ENCODE data around the gene GRK1.

Gene GRK1

DNA sequence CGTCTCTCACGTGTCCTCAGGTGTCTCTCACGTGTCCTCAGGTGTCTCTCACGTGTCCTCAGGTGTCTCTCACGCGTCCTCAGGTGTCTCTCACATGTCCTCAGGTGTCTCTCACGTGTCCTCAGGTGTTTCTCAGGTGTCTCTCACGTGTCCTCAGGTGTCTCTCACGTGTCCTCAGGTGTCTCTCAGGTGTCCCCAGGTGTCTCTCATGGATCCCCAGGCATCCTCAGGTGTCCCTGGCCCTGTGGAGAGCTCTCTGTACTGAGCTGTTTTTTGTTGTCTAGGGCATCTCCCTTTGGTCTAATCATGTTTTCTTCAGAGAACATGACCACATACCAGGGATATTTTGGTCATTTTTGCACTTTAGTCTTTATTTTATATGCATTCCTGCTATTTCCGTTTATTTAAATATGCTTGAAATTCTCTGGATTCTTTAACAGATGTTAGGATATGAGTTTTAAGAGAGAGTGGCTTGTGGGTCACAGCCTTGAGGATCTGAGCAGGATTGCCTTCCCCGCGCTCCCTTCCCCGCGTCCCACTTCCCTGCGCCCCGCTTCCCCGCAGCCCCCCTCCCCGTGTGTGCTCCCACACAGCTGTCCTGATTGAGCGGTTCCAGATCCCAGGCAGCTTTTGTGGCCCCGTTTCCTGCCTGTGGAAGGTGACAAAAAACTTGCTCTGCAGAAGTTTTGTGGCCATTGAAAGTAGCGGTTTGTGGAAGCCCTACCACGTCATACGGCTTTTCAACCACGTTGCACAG lies 40.9 kb upstream of the GRK1 start:
- DNase-seq: no peak
- Mint-ChIP-seq H3K36me3 (ENCODE audit: low read depth) (peaks cover 80% of the 10 kb centered on the region), H3K9me3 (peaks cover 25% of the 10 kb centered on the region), H3K4me3 (no peak overlapping the region), H3K27me3 (ENCODE audit: low read depth, poor library complexity) (peaks cover 3% of the 10 kb centered on the region), H3K4me1 (peaks cover 16% of the 10 kb centered on the region), H3K27ac (no peak overlapping the region)
- TF ChIP-seq, protein P1, sequence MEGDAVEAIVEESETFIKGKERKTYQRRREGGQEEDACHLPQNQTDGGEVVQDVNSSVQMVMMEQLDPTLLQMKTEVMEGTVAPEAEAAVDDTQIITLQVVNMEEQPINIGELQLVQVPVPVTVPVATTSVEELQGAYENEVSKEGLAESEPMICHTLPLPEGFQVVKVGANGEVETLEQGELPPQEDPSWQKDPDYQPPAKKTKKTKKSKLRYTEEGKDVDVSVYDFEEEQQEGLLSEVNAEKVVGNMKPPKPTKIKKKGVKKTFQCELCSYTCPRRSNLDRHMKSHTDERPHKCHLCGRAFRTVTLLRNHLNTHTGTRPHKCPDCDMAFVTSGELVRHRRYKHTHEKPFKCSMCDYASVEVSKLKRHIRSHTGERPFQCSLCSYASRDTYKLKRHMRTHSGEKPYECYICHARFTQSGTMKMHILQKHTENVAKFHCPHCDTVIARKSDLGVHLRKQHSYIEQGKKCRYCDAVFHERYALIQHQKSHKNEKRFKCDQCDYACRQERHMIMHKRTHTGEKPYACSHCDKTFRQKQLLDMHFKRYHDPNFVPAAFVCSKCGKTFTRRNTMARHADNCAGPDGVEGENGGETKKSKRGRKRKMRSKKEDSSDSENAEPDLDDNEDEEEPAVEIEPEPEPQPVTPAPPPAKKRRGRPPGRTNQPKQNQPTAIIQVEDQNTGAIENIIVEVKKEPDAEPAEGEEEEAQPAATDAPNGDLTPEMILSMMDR (IDR thresholded peaks at IDR 0.05): no peak

DNA sequence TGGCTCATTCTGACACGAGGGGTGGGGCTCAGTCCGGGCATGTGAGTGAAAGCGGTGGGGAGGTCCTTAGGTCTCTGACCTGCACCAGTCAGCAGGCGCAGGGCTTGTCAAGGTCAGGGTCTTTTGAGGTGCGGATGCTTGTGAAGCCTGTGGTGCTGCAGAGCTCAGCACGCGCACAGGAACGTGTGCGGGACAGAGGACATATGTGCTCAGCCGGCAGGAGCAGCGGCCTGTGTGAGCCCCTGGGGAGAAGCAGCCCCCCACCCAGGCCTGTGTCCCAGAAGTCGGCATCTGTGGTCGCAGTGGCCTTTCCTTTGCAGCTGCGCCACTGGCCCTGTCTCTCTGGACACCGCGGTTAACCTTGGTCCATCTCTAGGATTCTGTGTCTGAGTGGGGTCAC lies 39.9 kb upstream of the GRK1 start:
- DNase-seq: no peak
- peak overlapping the region; percentile 95 for H3K27ac Mint-ChIP-seq
- peaks cover 3% of the 10 kb centered on the region for H3K27me3 Mint-ChIP-seq (ENCODE audit: low read depth, poor library complexity)
- H3K9me3 Mint-ChIP-seq: peaks cover 20% of the 10 kb centered on the region
- H3K4me3 Mint-ChIP-seq: no peak overlapping the region
- TF ChIP-seq, protein P1 (IDR thresholded peaks at IDR 0.05): no peak
- peaks cover 80% of the 10 kb centered on the region for H3K36me3 Mint-ChIP-seq (ENCODE audit: low read depth)
- peaks cover 19% of the 10 kb centered on the region for H3K4me1 Mint-ChIP-seq

DNA sequence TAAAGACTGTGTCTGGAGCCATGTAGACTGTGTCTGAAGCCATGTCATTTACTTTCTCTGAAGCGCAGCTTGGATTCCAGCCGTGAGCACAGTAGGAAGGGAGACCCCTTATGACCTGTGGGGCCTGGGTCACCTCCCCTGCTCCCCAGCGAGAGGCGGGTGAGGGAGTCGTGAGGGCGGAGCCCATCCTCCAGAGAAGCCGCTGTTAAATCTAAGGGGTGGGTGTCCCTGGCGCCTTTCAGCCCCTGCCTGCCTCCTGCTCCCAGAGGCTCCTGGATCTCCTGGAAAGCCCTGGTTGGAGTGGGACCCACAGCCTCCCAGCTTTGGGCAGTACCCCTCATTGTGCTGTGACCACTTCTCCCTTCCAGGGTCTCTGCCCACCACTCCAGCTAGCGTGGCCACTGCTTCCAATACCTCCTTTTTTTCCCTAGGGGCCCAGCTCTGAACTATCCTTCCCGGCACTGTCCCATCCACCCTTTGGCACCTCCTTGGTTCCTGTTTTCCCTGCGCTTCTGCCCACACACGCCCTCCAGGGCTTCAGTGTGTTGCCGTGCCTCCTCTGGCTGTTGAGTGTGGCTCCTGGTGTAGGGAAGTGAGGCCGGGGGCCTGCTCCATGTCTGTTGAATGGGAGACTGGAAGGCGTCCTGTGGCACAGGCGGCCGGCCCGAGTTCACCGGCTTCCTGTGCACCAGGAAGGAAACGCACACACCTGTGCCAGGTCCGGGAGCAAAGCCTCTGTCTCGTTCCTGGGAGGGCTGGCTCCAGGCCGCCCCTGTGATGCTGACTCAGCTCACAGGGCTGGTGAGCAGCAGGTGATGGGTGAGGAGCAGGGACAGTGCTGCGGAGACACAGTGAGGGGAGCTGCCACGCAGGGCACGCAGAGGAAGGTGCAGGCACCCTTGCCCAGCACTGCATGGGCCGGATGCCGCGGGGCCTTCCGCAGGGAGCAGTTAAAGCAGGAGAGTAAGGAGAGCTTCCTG lies 38.4 kb upstream of the GRK1 start:
- Mint-ChIP-seq H3K27ac (peak overlapping the region; percentile 95), H3K27me3 (ENCODE audit: low read depth, poor library complexity) (peaks cover 3% of the 10 kb centered on the region), H3K4me3 (no peak overlapping the region), H3K4me1 (peaks cover 19% of the 10 kb centered on the region), H3K9me3 (peaks cover 8% of the 10 kb centered on the region), H3K36me3 (ENCODE audit: low read depth) (peaks cover 73% of the 10 kb centered on the region)
- DNase-seq: no peak
- TF ChIP-seq, protein P1 (IDR thresholded peaks at IDR 0.05): no peak

DNA sequence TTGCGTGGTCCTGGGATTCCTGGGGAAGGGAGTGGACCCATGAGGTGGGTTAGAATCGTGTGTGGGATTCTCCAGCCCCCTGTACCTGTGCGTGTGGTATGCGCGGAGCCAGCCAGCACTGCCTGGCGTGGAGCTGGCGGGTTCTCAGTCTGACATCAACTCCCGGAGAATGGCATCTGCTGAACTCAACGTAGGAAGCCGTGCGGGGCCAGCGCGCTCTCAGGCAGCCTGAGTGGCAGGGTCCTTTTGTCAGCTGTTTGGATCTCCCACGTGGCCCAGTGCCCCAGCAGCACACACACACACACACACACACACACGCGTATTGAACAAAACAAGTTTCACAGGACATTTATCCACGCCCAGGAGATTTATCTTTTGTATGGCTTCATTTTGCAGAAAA lies 37.2 kb upstream of the GRK1 start:
- Mint-ChIP-seq H3K27ac (peak overlapping the region; percentile 74), H3K9me3 (peaks cover 3% of the 10 kb centered on the region), H3K36me3 (ENCODE audit: low read depth) (peaks cover 73% of the 10 kb centered on the region), H3K27me3 (ENCODE audit: low read depth, poor library complexity) (peaks cover 2% of the 10 kb centered on the region), H3K4me1 (peaks cover 19% of the 10 kb centered on the region), H3K4me3 (no peak overlapping the region)
- no peak for DNase-seq
- TF ChIP-seq, protein P1 (IDR thresholded peaks at IDR 0.05): no peak

DNA sequence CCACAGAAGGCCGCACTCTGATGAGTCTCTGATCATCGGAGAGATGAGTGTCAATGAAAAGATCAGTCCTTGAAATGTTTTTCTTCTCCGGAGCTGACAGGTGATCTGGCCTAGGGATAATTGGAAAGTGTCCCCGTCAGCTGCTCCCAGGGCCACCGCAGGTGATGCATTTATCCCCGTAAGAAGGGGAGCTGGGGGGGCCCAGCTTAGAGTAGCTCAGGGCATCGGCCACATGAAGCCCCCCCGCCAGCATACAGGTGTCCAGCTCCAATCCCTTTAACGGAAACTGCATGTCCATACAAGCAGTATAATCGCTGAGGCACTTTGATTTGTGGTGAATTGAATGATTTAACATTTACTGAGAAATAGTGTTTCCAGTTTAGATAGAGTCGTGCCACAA lies 36.7 kb upstream of the GRK1 start:
- TF ChIP-seq, protein P1 (IDR thresholded peaks at IDR 0.05): no peak
- H3K4me3 Mint-ChIP-seq: no peak overlapping the region
- H3K27me3 Mint-ChIP-seq (ENCODE audit: low read depth, poor library complexity): no peaks in the 10 kb centered on the region
- peak overlapping the region; percentile 61 for H3K27ac Mint-ChIP-seq
- peaks cover 3% of the 10 kb centered on the region for H3K9me3 Mint-ChIP-seq
- peaks cover 72% of the 10 kb centered on the region for H3K36me3 Mint-ChIP-seq (ENCODE audit: low read depth)
- H3K4me1 Mint-ChIP-seq: peaks cover 19% of the 10 kb centered on the region
- no peak for DNase-seq
